Activated naive CD8-positive, alpha-beta T cell treated with anti-CD3 and anti-CD28 coated beads, Interleukin-2, amount 50 U/mL, for 24 hours (primary cell): ENCODE results near the gene STMND1.

Source experiments
- ATAC-seq: fragments of 150-1000 bp; cut with Tn5 transposase; one replicate; pipeline ENCODE4 v1.10.0; 2021
- DNase-seq: peaks from one replicate; pipeline ENCODE4 v3.0.0; 2021
- H3K27ac Mint-ChIP-seq: one replicate; pipeline ENCODE4 v1.8.0; 2021; ENCODE audit warnings: mild to moderate bottlenecking, mixed read lengths
- H3K27me3 Mint-ChIP-seq: one replicate; pipeline ENCODE4 v1.8.0; 2021; ENCODE audit warnings: mixed read lengths
- H3K36me3 Mint-ChIP-seq: one replicate; pipeline ENCODE4 v1.8.0; 2021; ENCODE audit warnings: low read depth, mixed read lengths
- H3K4me1 Mint-ChIP-seq: one replicate; pipeline ENCODE4 v1.8.0; 2021; ENCODE audit warnings: mixed read lengths
- H3K4me3 Mint-ChIP-seq: one replicate; pipeline ENCODE4 v1.8.0; 2021; ENCODE audit warnings: mild to moderate bottlenecking, moderate library complexity, mixed read lengths
- H3K9me3 Mint-ChIP-seq: one replicate; pipeline ENCODE4 v1.8.0; 2021; ENCODE audit warnings: mixed read lengths

STMND1 gene

GRCh38 chr6:17083397-17083796 is 18.5 kb upstream of the STMND1 start:
- no peaks in the 10 kb centered on the region for H3K4me1 Mint-ChIP-seq
- no peaks in the 10 kb centered on the region for H3K36me3 Mint-ChIP-seq
- peaks cover 13% of the 10 kb centered on the region for H3K27me3 Mint-ChIP-seq
- DNase-seq, result no peak
- H3K4me3 Mint-ChIP-seq, result no peak overlapping the region
- no peak overlapping the region for H3K27ac Mint-ChIP-seq
- no peaks in the 10 kb centered on the region for H3K9me3 Mint-ChIP-seq
- ATAC-seq, result no peak

GRCh38 chr6:17086469-17086868 is 15.4 kb upstream of the STMND1 start:
- ATAC-seq (no peak), DNase-seq (peak; percentile 17)
- Mint-ChIP-seq H3K4me3 (no peak overlapping the region), H3K27ac (no peak overlapping the region), H3K36me3 (peaks cover 1% of the 10 kb centered on the region), H3K9me3 (peaks cover 11% of the 10 kb centered on the region), H3K27me3 (peaks cover 23% of the 10 kb centered on the region), H3K4me1 (no peaks in the 10 kb centered on the region)

- peaks cover 11% of the 10 kb centered on the region for H3K9me3 Mint-ChIP-seq
- no peak overlapping the region for H3K4me3 Mint-ChIP-seq
- no peaks in the 10 kb centered on the region for H3K4me1 Mint-ChIP-seq
- DNase-seq (no peak), ATAC-seq (no peak)
- peaks cover 1% of the 10 kb centered on the region for H3K36me3 Mint-ChIP-seq
- H3K27me3 Mint-ChIP-seq, result peaks cover 23% of the 10 kb centered on the region
- H3K27ac Mint-ChIP-seq, result no peak overlapping the region
Observed at GRCh38 chr6:17088091-17088611, 13.7 kb upstream of the STMND1 start.

GRCh38 chr6:17091122-17091521 is 10.7 kb upstream of the STMND1 start:
- no peak for DNase-seq
- peaks cover 19% of the 10 kb centered on the region for H3K27me3 Mint-ChIP-seq
- no peak overlapping the region for H3K4me3 Mint-ChIP-seq
- ATAC-seq, result no peak
- H3K36me3 Mint-ChIP-seq, result peaks cover 1% of the 10 kb centered on the region
- peaks cover 11% of the 10 kb centered on the region for H3K9me3 Mint-ChIP-seq
- no peaks in the 10 kb centered on the region for H3K4me1 Mint-ChIP-seq
- no peak overlapping the region for H3K27ac Mint-ChIP-seq

GRCh38 chr6:17093686-17094085 is 8.2 kb upstream of the STMND1 start:
- Mint-ChIP-seq H3K4me1 (no peaks in the 10 kb centered on the region), H3K36me3 (peaks cover 1% of the 10 kb centered on the region), H3K27ac (no peak overlapping the region), H3K4me3 (no peak overlapping the region), H3K27me3 (peaks cover 31% of the 10 kb centered on the region), H3K9me3 (peaks cover 11% of the 10 kb centered on the region)
- DNase-seq (no peak), ATAC-seq (no peak)

GRCh38 chr6:17096096-17096495 is 5.8 kb upstream of the STMND1 start:
- no peaks in the 10 kb centered on the region for H3K36me3 Mint-ChIP-seq
- no peaks in the 10 kb centered on the region for H3K4me1 Mint-ChIP-seq
- ATAC-seq, result no peak
- no peak overlapping the region for H3K27ac Mint-ChIP-seq
- peaks cover 39% of the 10 kb centered on the region for H3K27me3 Mint-ChIP-seq
- H3K4me3 Mint-ChIP-seq, result no peak overlapping the region
- DNase-seq, result no peak
- H3K9me3 Mint-ChIP-seq, result no peaks in the 10 kb centered on the region

GRCh38 chr6:17096652-17097051 is 5.2 kb upstream of the STMND1 start:
- H3K4me1 Mint-ChIP-seq, result peaks cover 4% of the 10 kb centered on the region
- H3K4me3 Mint-ChIP-seq, result no peak overlapping the region
- no peaks in the 10 kb centered on the region for H3K9me3 Mint-ChIP-seq
- H3K27me3 Mint-ChIP-seq, result peaks cover 44% of the 10 kb centered on the region
- DNase-seq (no peak), ATAC-seq (no peak)
- H3K36me3 Mint-ChIP-seq, result no peaks in the 10 kb centered on the region
- no peak overlapping the region for H3K27ac Mint-ChIP-seq

- Mint-ChIP-seq H3K4me1 (peaks cover 7% of the 10 kb centered on the region), H3K27me3 (peaks cover 57% of the 10 kb centered on the region), H3K27ac (no peak overlapping the region), H3K9me3 (no peaks in the 10 kb centered on the region), H3K36me3 (no peaks in the 10 kb centered on the region), H3K4me3 (no peak overlapping the region)
- no peak for ATAC-seq
- DNase-seq, result no peak
Observed at GRCh38 chr6:17097982-17098381, 3.9 kb upstream of the STMND1 start.

- Mint-ChIP-seq H3K36me3 (no peaks in the 10 kb centered on the region), H3K4me3 (no peak overlapping the region), H3K27me3 (peaks cover 60% of the 10 kb centered on the region), H3K9me3 (no peaks in the 10 kb centered on the region), H3K27ac (no peak overlapping the region), H3K4me1 (peaks cover 7% of the 10 kb centered on the region)
- no peak for ATAC-seq
- no peak for DNase-seq
Observed at GRCh38 chr6:17098538-17098937, 3.3 kb upstream of the STMND1 start.

GRCh38 chr6:17099401-17100059 is 2.3 kb upstream of the STMND1 start:
- H3K27me3 Mint-ChIP-seq, result peaks cover 67% of the 10 kb centered on the region
- DNase-seq, result no peak
- no peaks in the 10 kb centered on the region for H3K36me3 Mint-ChIP-seq
- H3K9me3 Mint-ChIP-seq, result no peaks in the 10 kb centered on the region
- ATAC-seq, result no peak
- no peak overlapping the region for H3K4me3 Mint-ChIP-seq
- no peak overlapping the region for H3K27ac Mint-ChIP-seq
- peaks cover 7% of the 10 kb centered on the region for H3K4me1 Mint-ChIP-seq

GRCh38 chr6:17100806-17101205 is 1.0 kb upstream of the STMND1 start:
- no peaks in the 10 kb centered on the region for H3K9me3 Mint-ChIP-seq
- H3K4me1 Mint-ChIP-seq, result peaks cover 7% of the 10 kb centered on the region
- H3K27ac Mint-ChIP-seq, result no peak overlapping the region
- no peak for DNase-seq
- H3K36me3 Mint-ChIP-seq, result no peaks in the 10 kb centered on the region
- H3K4me3 Mint-ChIP-seq, result no peak overlapping the region
- no peak for ATAC-seq
- peaks cover 66% of the 10 kb centered on the region for H3K27me3 Mint-ChIP-seq

- DNase-seq (no peak), ATAC-seq (no peak)
- H3K4me1 Mint-ChIP-seq, result peaks cover 7% of the 10 kb centered on the region
- peaks cover 57% of the 10 kb centered on the region for H3K27me3 Mint-ChIP-seq
- no peak overlapping the region for H3K27ac Mint-ChIP-seq
- H3K4me3 Mint-ChIP-seq, result peak overlapping the region; percentile 64
- no peaks in the 10 kb centered on the region for H3K36me3 Mint-ChIP-seq
- H3K9me3 Mint-ChIP-seq, result no peaks in the 10 kb centered on the region
Observed at GRCh38 chr6:17102258-17102870, 514 bp downstream of the STMND1 start.

- peaks cover 7% of the 10 kb centered on the region for H3K4me1 Mint-ChIP-seq
- ATAC-seq (no peak), DNase-seq (no peak)
- no peaks in the 10 kb centered on the region for H3K9me3 Mint-ChIP-seq
- H3K36me3 Mint-ChIP-seq, result no peaks in the 10 kb centered on the region
- H3K4me3 Mint-ChIP-seq, result no peak overlapping the region
- no peak overlapping the region for H3K27ac Mint-ChIP-seq
- H3K27me3 Mint-ChIP-seq, result peaks cover 60% of the 10 kb centered on the region
Observed at GRCh38 chr6:17103715-17104114, 1.9 kb downstream of the STMND1 start.

- ATAC-seq (no peak), DNase-seq (no peak)
- Mint-ChIP-seq H3K9me3 (peaks cover 2% of the 10 kb centered on the region), H3K27me3 (peaks cover 30% of the 10 kb centered on the region), H3K4me3 (no peak overlapping the region), H3K36me3 (no peaks in the 10 kb centered on the region), H3K4me1 (no peaks in the 10 kb centered on the region), H3K27ac (no peak overlapping the region)
Observed at GRCh38 chr6:17107863-17108262, 6.0 kb downstream of the STMND1 start.

GRCh38 chr6:17115251-17116116 is 13.6 kb downstream of the STMND1 start:
- H3K4me1 Mint-ChIP-seq, result no peaks in the 10 kb centered on the region

More at GRCh38 chr6:17115251-17116116, 13.6 kb downstream of the STMND1 start:
- peaks cover 11% of the 10 kb centered on the region for H3K27me3 Mint-ChIP-seq
- DNase-seq (no peak), ATAC-seq (no peak)
- no peaks in the 10 kb centered on the region for H3K36me3 Mint-ChIP-seq
- peaks cover 7% of the 10 kb centered on the region for H3K9me3 Mint-ChIP-seq
- no peak overlapping the region for H3K4me3 Mint-ChIP-seq
- H3K27ac Mint-ChIP-seq, result no peak overlapping the region
